Measurements from ENCODE around the gene LDLRAD4. TPM values are rescaled to one million over a fixed set of nuclear protein-coding genes. Genes with fewer than 3 reads are reported as not detected.

LDLRAD4 gene
- polyA plus RNA-seq, 3 donors: 9.5 to 10.1 (median 9.6) TPM

- DNase-seq (ENCODE audit: low read depth in 3 of 3, low spot score in 2 of 3): no peak
Measured at GRCh38 chr18:13364721-13365205, 146.2 kb downstream of the LDLRAD4 start.

GRCh38 chr18:13366131-13366530 is 147.6 kb downstream of the LDLRAD4 start:
- DNase-seq (ENCODE audit: low read depth in 3 of 3, low spot score in 2 of 3): no peak

- no peak for DNase-seq (ENCODE audit: low read depth in 3 of 3, low spot score in 2 of 3)
Measured at GRCh38 chr18:13366541-13366940, 148.0 kb downstream of the LDLRAD4 start.

GRCh38 chr18:13366962-13367892 is 148.7 kb downstream of the LDLRAD4 start:
- DNase-seq (ENCODE audit: low read depth in 3 of 3, low spot score in 2 of 3): no peak

GRCh38 chr18:13368080-13368813 is 149.7 kb downstream of the LDLRAD4 start:
- no peak for DNase-seq (ENCODE audit: low read depth in 3 of 3, low spot score in 2 of 3)

- no peak for DNase-seq (ENCODE audit: low read depth in 3 of 3, low spot score in 2 of 3)
Measured at GRCh38 chr18:13369353-13369752, 150.8 kb downstream of the LDLRAD4 start.

- DNase-seq (ENCODE audit: low read depth in 3 of 3, low spot score in 2 of 3): no peak
Measured at GRCh38 chr18:13369756-13370510, 151.4 kb downstream of the LDLRAD4 start.

- no peak for DNase-seq (ENCODE audit: low read depth in 3 of 3, low spot score in 2 of 3)
Measured at GRCh38 chr18:13370995-13371625, 152.6 kb downstream of the LDLRAD4 start.

- no peak for DNase-seq (ENCODE audit: low read depth in 3 of 3, low spot score in 2 of 3)
Measured at GRCh38 chr18:13371689-13372418, 153.3 kb downstream of the LDLRAD4 start.

- no peak for DNase-seq (ENCODE audit: low read depth in 3 of 3, low spot score in 2 of 3)
Measured at GRCh38 chr18:13372531-13372951, 154.0 kb downstream of the LDLRAD4 start.

- DNase-seq (ENCODE audit: low read depth in 3 of 3, low spot score in 2 of 3): no peak
Measured at GRCh38 chr18:13374096-13374467, 155.5 kb downstream of the LDLRAD4 start.

GRCh38 chr18:13374468-13375301 is 156.1 kb downstream of the LDLRAD4 start:
- no peak for DNase-seq (ENCODE audit: low read depth in 3 of 3, low spot score in 2 of 3)

GRCh38 chr18:13375302-13376255 is 157.0 kb downstream of the LDLRAD4 start:
- no peak for DNase-seq (ENCODE audit: low read depth in 3 of 3, low spot score in 2 of 3)

GRCh38 chr18:13376298-13376840 is 157.8 kb downstream of the LDLRAD4 start:
- no peak for DNase-seq (ENCODE audit: low read depth in 3 of 3, low spot score in 2 of 3)

GRCh38 chr18:13376841-13377351 is 158.3 kb downstream of the LDLRAD4 start:
- DNase-seq (ENCODE audit: low read depth in 3 of 3, low spot score in 2 of 3): no peak

- DNase-seq (ENCODE audit: low read depth in 3 of 3, low spot score in 2 of 3): no peak
Measured at GRCh38 chr18:13377496-13377895, 158.9 kb downstream of the LDLRAD4 start.

- DNase-seq (ENCODE audit: low read depth in 3 of 3, low spot score in 2 of 3): no peak
Measured at GRCh38 chr18:13378150-13378549, 159.6 kb downstream of the LDLRAD4 start.

All from right renal cortex interstitium (tissue), 3 donors.